NCI-H774 (cell line): ENCODE results near the gene KCNJ2.

ENCODE experiments used
- DNase-seq: peaks from one replicate; lab custom pipeline; 2025; lab: John Stamatoyannopoulos, UW

The KCNJ2 gene

DNA sequence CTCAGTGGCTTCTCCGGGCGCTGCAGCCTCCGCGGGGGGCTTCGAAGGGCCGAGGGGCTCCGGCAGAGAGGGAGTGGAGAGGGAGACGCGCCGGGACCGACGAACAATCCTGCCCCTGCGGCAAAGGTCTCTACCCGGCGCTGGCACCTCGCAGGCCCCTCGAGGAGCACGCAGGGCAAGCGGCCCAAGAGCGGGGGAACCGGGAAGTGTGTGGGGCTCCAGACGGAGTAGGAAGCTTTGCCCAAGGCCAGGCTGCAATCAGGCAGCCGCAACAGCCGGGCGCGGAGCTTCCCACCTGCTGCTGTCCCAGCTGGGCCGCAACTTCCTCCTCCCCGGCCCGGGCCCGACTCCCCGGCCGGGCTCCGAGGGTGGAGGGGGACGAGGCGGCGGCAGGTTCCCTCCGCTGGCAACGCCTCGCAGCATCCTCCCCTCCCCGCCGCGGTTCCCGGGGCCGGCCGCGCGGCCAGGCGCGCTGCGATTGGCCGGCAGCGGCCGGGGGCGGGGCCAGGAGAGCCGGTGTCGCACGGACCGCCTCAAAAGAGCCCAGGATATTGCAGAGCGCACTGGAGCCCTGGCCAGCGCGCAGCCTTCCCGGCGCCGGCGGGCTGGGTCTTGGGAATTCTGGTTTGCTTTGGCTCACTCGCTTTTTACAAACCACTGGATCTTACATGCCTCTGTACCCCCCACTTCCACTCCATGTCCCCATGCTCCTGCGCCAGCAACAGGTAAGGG is at the start of gene KCNJ2:
Gene KCNJ2, plus strand, starts transcription at position 556 of the 732 bp plus-strand sequence. CDS start 5,508 bp downstream, outside the sequence.
- DNase-seq, result peak; percentile 97

DNA sequence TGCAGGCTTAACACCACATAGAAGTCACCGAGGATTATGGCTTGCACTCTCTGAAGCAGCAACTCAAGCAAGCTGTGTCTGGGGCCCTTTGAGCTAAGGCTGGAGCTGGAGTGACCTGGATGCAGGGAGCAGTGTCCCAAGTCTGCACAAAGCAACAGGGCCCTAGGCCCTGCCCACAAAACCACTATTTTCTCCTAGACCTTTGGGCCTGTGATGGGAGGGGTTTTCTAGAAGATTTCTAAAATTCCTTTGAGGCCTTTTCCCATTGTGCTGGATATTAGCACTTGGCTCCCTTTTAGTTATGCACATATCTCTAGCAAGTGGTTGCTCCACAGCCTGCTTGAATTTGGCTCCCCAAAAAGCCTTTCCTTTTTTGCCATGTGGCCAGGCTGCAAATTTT is 49.8 kb upstream of the KCNJ2 start:
- DNase-seq, result no peak

- no peak for DNase-seq
Observed at GRCh38 chr17:70119983-70120382, 49.3 kb upstream of the KCNJ2 start.

DNA sequence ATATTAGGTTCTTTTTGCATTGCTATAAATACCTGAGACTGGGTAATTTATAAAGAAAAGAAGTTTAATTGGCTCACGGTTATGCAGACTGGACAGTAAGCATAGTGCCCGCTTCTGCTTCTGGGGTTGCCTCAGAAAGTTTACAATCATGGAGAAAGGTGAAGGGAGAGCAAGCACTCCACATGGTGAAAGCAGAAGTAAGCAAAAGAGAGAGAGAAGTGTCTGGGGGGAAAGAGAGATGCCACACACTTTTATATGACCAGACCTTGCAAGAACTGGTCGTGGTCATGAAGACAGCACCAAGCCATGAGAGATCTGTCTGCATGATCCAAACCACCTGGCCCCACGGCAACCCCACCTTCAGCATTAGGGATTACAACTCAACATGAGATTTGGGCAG is 48.9 kb upstream of the KCNJ2 start:
- DNase-seq, result no peak

DNA sequence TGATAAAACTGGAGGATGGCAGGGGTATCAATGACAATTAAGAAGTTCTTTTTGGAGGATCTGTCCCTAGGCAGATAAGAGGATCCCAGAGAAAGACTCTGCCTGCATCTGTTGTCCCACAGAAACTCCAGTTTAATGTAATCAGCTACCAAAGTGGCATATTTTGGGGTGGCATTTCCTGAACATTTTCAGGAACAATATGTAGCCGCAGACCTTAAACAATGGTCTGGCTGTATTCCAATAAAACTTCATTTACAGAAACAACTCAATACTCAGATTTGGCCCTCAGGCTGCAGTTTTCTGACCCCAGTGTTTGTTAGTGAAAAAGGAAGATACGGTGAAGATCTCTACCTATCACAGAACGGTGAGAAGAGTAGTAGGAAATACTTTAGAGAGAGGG is 48.2 kb upstream of the KCNJ2 start:
- no peak for DNase-seq

DNA sequence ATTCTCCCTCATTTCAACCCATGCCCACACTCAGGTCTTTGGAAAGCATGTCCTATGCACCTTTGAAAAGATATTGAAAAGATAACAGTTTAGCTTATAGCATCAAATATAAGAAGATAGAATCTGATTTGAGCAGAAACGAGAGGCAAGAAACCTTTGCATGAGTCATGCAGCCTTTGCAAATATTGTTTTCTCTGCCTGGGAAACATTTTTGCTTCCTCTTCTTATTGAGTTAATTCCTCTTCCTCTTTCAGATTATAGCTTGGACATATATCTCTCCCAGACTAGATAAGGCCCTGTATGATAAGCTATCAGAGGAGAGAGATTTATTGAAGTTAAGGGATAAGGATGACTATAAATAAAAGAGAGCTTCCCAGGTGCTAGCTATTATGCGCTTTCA is 46.1 kb upstream of the KCNJ2 start:
- DNase-seq, result no peak

GRCh38 chr17:70124723-70125122 is 44.6 kb upstream of the KCNJ2 start:
- no peak for DNase-seq

GRCh38 chr17:70127221-70127873 is 42.0 kb upstream of the KCNJ2 start:
- no peak for DNase-seq

- DNase-seq, result no peak
Observed at GRCh38 chr17:70128727-70129238, 40.5 kb upstream of the KCNJ2 start.

DNA sequence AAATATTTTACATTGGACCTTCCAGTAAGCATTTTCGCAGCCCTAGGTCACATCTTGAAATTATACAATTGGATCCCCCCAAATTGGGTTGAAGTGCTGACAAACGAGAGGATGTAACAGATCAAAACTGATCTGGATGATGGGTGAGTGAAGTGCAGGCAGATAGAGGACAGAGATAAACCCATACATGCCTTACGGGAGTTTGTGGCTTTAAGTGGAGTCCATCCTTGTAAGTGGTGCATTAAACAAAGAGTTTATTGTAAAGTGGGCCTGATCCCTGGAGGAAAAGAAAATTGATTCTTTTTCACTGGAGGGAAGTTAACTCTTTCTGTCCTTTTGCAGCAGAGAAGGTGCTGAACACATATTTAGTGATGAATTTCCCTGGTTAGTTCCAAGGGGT is 39.0 kb upstream of the KCNJ2 start:
- DNase-seq, result no peak

GRCh38 chr17:70132505-70132904 is 36.8 kb upstream of the KCNJ2 start:
- DNase-seq, result no peak

DNA sequence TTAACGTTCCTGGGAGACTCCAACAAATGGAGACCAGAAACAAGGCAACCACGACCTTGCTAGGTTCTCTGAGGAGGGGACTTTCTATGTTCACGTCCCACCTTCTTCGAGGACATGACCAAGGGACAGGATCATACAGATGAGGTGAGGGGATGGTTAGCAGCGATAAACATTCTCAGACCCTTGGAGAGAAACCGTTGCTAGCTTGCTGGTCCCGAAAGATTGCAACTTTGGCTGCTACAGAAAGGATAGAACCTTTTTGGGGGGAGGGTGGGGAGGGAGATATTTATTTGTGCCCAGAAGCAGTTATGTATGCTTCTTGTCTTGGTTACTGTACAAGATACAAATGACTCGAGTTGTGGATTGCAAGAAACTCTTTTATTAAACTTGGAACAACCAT is 35.3 kb upstream of the KCNJ2 start:
- no peak for DNase-seq

- DNase-seq, result no peak
Observed at GRCh38 chr17:70134777-70135176, 34.6 kb upstream of the KCNJ2 start.

DNA sequence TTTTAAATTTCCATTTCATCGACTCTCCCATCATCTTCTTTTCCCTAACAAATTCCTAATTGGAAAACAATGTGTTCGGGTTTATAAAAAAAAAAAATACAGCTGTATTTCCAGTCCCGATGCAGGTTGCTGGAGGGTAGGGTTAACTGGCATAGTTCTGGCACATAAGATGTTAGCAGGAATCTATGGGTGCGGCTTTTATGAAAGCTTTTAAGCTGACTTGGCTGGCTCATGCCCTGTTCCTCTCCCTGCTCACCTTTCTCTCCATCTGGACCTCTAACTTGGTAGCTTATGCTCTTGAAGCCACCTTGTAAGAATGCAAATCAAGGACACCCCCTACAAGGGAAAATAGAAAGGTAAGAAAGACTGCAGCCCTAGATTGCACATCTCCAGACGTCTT is 33.2 kb upstream of the KCNJ2 start:
- no peak for DNase-seq

- peak; percentile 68 for DNase-seq
Observed at GRCh38 chr17:70137451-70138230, 31.7 kb upstream of the KCNJ2 start.

DNA sequence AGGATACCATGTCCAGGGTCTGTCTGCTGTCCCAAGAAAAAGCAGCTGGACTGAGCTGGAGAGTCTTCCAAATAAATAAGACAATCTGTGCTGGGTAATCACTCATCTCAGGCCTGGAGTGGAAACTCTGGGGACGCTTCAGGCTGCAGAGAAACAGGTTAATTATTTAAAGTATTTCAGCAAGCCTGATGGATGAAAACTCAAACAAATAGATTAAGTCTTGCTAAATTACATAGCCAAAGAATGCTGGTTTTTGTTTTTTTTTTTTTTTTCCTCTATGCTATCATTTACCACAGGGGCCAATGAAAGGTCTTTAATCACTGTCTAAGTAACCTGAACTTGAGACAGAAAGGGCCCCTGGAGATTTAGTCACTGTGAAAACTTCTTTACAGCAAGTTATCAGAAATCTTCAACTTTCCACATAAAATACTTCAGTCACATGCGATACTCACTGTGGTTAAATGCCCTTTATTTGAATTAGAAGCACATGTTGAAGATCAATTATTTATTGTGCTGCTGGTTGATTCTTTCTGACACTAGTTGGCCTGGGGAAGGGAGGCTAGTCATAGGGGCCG is 31.0 kb upstream of the KCNJ2 start:
- no peak for DNase-seq

- peak; percentile 12 for DNase-seq
Observed at GRCh38 chr17:70139449-70139993, 29.8 kb upstream of the KCNJ2 start.

DNA sequence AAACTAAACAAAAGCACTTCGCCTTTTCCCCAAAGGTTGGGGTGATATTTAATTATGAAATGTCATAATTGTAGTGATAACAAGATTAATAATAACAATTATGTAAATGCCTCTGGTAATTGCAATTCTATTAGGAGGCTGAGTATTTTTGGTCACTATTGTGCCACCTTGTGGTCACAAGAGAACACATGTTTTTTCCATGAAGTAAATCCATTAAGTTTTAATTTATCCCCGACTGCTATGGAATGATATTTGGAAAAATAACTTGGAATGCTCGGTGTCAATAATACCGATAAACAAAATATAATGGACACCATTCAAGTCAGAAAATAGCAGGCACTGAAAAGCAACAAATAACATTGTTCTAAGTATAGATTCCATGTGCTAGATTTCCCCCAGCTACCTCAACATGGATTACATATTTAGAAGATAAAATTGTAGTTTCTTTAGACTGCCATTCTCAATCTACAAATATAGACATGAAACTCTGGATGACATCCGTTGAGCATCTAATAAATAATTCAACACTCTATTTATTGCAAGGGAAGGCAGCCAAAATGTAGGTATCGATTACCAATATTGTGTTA is 25.0 kb upstream of the KCNJ2 start:
- DNase-seq, result peak; percentile 30

DNA sequence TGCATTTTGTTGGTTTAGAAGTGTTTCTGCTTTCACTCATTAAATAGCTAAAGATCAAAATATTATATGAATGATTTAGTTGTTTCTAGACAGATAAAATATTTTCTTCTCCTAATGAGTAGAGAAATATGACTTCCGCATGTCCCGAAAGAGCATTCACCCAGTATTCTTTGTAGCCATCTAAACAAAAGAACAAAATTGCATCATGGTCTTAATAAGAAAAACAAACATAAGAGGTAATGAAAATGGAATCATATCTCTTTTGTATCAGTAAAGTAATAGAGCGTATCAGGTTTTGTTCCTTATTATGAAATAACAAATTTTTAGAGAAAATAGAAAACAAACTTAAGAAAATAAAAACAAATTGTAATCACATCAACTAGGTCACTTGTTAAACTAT is 16.1 kb upstream of the KCNJ2 start:
- no peak for DNase-seq

GRCh38 chr17:70157151-70157550 is 12.2 kb upstream of the KCNJ2 start:
- DNase-seq, result no peak

GRCh38 chr17:70158180-70158579 is 11.2 kb upstream of the KCNJ2 start:
- no peak for DNase-seq

- no peak for DNase-seq
Observed at GRCh38 chr17:70158591-70158990, 10.7 kb upstream of the KCNJ2 start.
